ENCODE results near the gene TNRC18.

TNRC18 gene

GRCh38 chr7:5456409-5456808 lies 32.8 kb upstream of the TNRC18 start:
- H3K27me3 Mint-ChIP-seq = peaks cover 8% of the 10 kb centered on the region
- no peak for ATAC-seq
- H3K27ac Mint-ChIP-seq = no peak overlapping the region
- H3K36me3 Mint-ChIP-seq (ENCODE audit: low read depth) = no peaks in the 10 kb centered on the region
- H3K4me1 Mint-ChIP-seq = peaks cover 1% of the 10 kb centered on the region
- no peak for DNase-seq
- no peaks in the 10 kb centered on the region for H3K9me3 Mint-ChIP-seq
- H3K4me3 Mint-ChIP-seq = no peak overlapping the region

- Mint-ChIP-seq H3K9me3 (no peaks in the 10 kb centered on the region), H3K36me3 (ENCODE audit: low read depth) (no peaks in the 10 kb centered on the region), H3K27ac (no peak overlapping the region), H3K4me1 (peaks cover 1% of the 10 kb centered on the region), H3K27me3 (peaks cover 8% of the 10 kb centered on the region), H3K4me3 (no peak overlapping the region)
- ATAC-seq (no peak), DNase-seq (no peak)
Measured at GRCh38 chr7:5455581-5456219, 32.1 kb upstream of the TNRC18 start.

- Mint-ChIP-seq H3K27ac (no peak overlapping the region), H3K36me3 (ENCODE audit: low read depth) (no peaks in the 10 kb centered on the region), H3K4me3 (no peak overlapping the region), H3K9me3 (no peaks in the 10 kb centered on the region), H3K27me3 (peaks cover 8% of the 10 kb centered on the region), H3K4me1 (peaks cover 1% of the 10 kb centered on the region)
- DNase-seq = no peak
- ATAC-seq = no peak
Measured at GRCh38 chr7:5455175-5455574, 31.5 kb upstream of the TNRC18 start.

GRCh38 chr7:5454485-5454884 lies 30.9 kb upstream of the TNRC18 start:
- H3K4me1 Mint-ChIP-seq = peaks cover 1% of the 10 kb centered on the region
- no peak overlapping the region for H3K4me3 Mint-ChIP-seq
- H3K27me3 Mint-ChIP-seq = peaks cover 8% of the 10 kb centered on the region
- ATAC-seq (no peak), DNase-seq (no peak)
- no peaks in the 10 kb centered on the region for H3K9me3 Mint-ChIP-seq
- no peaks in the 10 kb centered on the region for H3K36me3 Mint-ChIP-seq (ENCODE audit: low read depth)
- H3K27ac Mint-ChIP-seq = no peak overlapping the region

- H3K27ac Mint-ChIP-seq = no peak overlapping the region
- no peak for ATAC-seq
- H3K27me3 Mint-ChIP-seq = peaks cover 8% of the 10 kb centered on the region
- H3K9me3 Mint-ChIP-seq = no peaks in the 10 kb centered on the region
- no peak overlapping the region for H3K4me3 Mint-ChIP-seq
- H3K4me1 Mint-ChIP-seq = peaks cover 1% of the 10 kb centered on the region
- no peaks in the 10 kb centered on the region for H3K36me3 Mint-ChIP-seq (ENCODE audit: low read depth)
- DNase-seq = no peak
Measured at GRCh38 chr7:5453566-5454075, 30.0 kb upstream of the TNRC18 start.

GRCh38 chr7:5452937-5453540 lies 29.4 kb upstream of the TNRC18 start:
- DNase-seq = no peak
- ATAC-seq = no peak
- Mint-ChIP-seq H3K27ac (no peak overlapping the region), H3K4me3 (no peak overlapping the region), H3K9me3 (no peaks in the 10 kb centered on the region), H3K36me3 (ENCODE audit: low read depth) (no peaks in the 10 kb centered on the region), H3K4me1 (peaks cover 1% of the 10 kb centered on the region), H3K27me3 (peaks cover 8% of the 10 kb centered on the region)

GRCh38 chr7:5452470-5452899 lies 28.9 kb upstream of the TNRC18 start:
- Mint-ChIP-seq H3K27ac (no peak overlapping the region), H3K4me1 (peaks cover 1% of the 10 kb centered on the region), H3K9me3 (no peaks in the 10 kb centered on the region), H3K27me3 (peaks cover 8% of the 10 kb centered on the region), H3K4me3 (no peak overlapping the region), H3K36me3 (ENCODE audit: low read depth) (no peaks in the 10 kb centered on the region)
- DNase-seq (no peak), ATAC-seq (no peak)

- Mint-ChIP-seq H3K36me3 (ENCODE audit: low read depth) (no peaks in the 10 kb centered on the region), H3K27ac (no peak overlapping the region)
- no peak for ATAC-seq
Measured at GRCh38 chr7:5451391-5451790, 27.8 kb upstream of the TNRC18 start.

GRCh38 chr7:5450549-5451327 lies 27.1 kb upstream of the TNRC18 start:
- Mint-ChIP-seq H3K9me3 (no peaks in the 10 kb centered on the region), H3K27ac (no peak overlapping the region), H3K36me3 (ENCODE audit: low read depth) (no peaks in the 10 kb centered on the region), H3K27me3 (peaks cover 3% of the 10 kb centered on the region), H3K4me1 (peaks cover 1% of the 10 kb centered on the region), H3K4me3 (no peak overlapping the region)
- ATAC-seq (peak; percentile 60), DNase-seq (peak; percentile 50)

More at GRCh38 chr7:5451391-5451790, 27.8 kb upstream of the TNRC18 start:
- DNase-seq = no peak
- H3K27me3 Mint-ChIP-seq = peaks cover 6% of the 10 kb centered on the region
- no peaks in the 10 kb centered on the region for H3K9me3 Mint-ChIP-seq
- no peak overlapping the region for H3K4me3 Mint-ChIP-seq
- peaks cover 1% of the 10 kb centered on the region for H3K4me1 Mint-ChIP-seq

GRCh38 chr7:5448378-5449037 lies 24.9 kb upstream of the TNRC18 start:
- Mint-ChIP-seq H3K27me3 (peaks cover 2% of the 10 kb centered on the region), H3K4me1 (peaks cover 1% of the 10 kb centered on the region), H3K27ac (no peak overlapping the region), H3K9me3 (no peaks in the 10 kb centered on the region), H3K36me3 (ENCODE audit: low read depth) (no peaks in the 10 kb centered on the region), H3K4me3 (no peak overlapping the region)
- ATAC-seq = no peak
- DNase-seq = no peak

- ATAC-seq = no peak
- no peaks in the 10 kb centered on the region for H3K9me3 Mint-ChIP-seq
- H3K27ac Mint-ChIP-seq = no peak overlapping the region
- H3K36me3 Mint-ChIP-seq (ENCODE audit: low read depth) = no peaks in the 10 kb centered on the region
- no peaks in the 10 kb centered on the region for H3K4me1 Mint-ChIP-seq
- H3K27me3 Mint-ChIP-seq = no peaks in the 10 kb centered on the region
- DNase-seq = no peak
- no peak overlapping the region for H3K4me3 Mint-ChIP-seq
Measured at GRCh38 chr7:5445981-5446594, 22.5 kb upstream of the TNRC18 start.

GRCh38 chr7:5443678-5444077 lies 20.0 kb upstream of the TNRC18 start:
- Mint-ChIP-seq H3K9me3 (no peaks in the 10 kb centered on the region), H3K27ac (no peak overlapping the region), H3K36me3 (ENCODE audit: low read depth) (no peaks in the 10 kb centered on the region), H3K4me1 (no peaks in the 10 kb centered on the region), H3K27me3 (no peaks in the 10 kb centered on the region), H3K4me3 (no peak overlapping the region)
- DNase-seq (no peak), ATAC-seq (no peak)

- ATAC-seq = no peak
Measured at GRCh38 chr7:5442757-5443305, 19.2 kb upstream of the TNRC18 start.

More at GRCh38 chr7:5442757-5443305, 19.2 kb upstream of the TNRC18 start:
- Mint-ChIP-seq H3K36me3 (ENCODE audit: low read depth) (no peaks in the 10 kb centered on the region), H3K9me3 (no peaks in the 10 kb centered on the region), H3K4me1 (no peaks in the 10 kb centered on the region), H3K4me3 (no peak overlapping the region), H3K27ac (no peak overlapping the region), H3K27me3 (no peaks in the 10 kb centered on the region)
- no peak for DNase-seq
